Skin of body (tissue), 2 donors: Measurements from ENCODE around the gene ATP6V0B. TPM values are rescaled to one million over a fixed set of nuclear protein-coding genes. Genes with fewer than 3 reads are reported as not detected.

ENCODE experiments used
- DNase-seq: peaks from one replicate; lab custom pipeline; 2025; lab: John Stamatoyannopoulos, UW
- total RNA-seq: library from RNA; depleted of rRNA; stranded (reverse); fragments of >200 nt; gene quantifications from one replicate; pipeline ENCODE4 v1.2.3, GENCODE V29; 2014

The ATP6V0B gene
- total RNA-seq, 1 donor from 2014 or later = 58.6 TPM

DNA sequence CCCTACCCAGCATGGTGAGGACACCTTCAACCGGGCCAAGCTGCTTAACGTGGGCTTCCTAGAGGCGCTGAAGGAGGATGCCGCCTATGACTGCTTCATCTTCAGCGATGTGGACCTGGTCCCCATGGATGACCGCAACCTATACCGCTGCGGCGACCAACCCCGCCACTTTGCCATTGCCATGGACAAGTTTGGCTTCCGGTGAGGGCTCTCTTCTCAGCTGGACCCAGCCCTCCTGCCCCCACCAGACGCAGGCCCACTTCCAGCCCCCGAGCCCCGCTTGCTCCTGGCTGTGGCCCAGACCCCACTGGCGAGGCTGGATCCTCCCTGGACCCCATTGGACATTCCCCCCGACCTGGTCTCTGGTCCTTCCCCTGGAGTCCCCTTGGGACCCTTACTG lies 10.1 kb downstream of the ATP6V0B start:
- DNase-seq = no peak

GRCh38 chr1:43985984-43986595 lies 11.3 kb downstream of the ATP6V0B start:
- no peak for DNase-seq

GRCh38 chr1:43986712-43987111 lies 12.0 kb downstream of the ATP6V0B start:
- DNase-seq = no peak

DNA sequence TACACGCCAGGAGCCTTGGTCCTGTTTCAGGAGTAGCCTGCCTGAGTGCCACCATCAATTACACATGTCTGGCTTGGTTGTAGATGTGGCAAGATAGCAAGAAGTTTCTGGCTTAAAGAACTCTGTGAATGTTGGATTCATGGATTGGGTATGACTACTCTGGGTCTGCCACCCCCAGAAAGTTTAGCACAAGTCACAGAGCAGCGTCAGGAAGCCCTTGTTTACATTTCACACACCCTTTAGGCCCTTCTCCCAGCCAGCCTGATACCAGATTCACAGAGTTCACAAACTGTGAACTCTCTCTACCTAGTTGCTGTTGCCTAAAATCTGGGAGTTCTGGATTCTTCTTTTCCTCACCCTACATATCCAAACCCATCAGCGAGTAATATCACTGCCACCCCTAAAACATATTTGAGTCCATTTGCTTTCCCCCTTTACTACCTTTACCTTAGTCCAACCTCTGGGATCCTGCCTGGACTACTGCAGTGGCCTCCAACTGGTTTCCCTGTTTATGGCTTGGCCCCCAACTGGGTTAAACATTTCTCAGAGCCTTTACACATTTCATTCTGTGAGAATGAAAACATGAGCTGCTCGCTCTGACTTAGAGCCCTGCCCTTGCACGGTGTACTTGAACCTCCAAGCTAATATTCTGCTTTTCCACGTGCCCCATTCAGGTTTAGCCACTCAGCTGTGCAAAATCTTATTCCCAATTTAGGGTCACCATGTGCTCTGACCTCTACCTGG lies 12.6 kb downstream of the ATP6V0B start:
- DNase-seq = no peak

- no peak for DNase-seq
Measured at GRCh38 chr1:43990271-43991199, 15.8 kb downstream of the ATP6V0B start.

DNA sequence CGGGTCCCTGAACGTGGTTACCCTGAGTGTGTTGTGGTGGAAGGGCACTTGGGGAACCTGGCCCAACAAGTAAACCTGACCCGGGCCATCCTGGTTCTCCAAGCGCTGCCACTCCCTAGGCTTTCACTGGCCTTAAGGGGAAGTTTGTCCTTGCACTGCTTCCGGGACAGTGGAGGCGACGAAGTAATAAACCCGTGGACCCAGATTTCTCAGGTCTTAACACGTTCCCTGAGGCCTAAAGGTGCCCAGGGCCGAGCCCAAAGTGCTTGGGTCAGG lies 16.4 kb downstream of the ATP6V0B start:
- no peak for DNase-seq

DNA sequence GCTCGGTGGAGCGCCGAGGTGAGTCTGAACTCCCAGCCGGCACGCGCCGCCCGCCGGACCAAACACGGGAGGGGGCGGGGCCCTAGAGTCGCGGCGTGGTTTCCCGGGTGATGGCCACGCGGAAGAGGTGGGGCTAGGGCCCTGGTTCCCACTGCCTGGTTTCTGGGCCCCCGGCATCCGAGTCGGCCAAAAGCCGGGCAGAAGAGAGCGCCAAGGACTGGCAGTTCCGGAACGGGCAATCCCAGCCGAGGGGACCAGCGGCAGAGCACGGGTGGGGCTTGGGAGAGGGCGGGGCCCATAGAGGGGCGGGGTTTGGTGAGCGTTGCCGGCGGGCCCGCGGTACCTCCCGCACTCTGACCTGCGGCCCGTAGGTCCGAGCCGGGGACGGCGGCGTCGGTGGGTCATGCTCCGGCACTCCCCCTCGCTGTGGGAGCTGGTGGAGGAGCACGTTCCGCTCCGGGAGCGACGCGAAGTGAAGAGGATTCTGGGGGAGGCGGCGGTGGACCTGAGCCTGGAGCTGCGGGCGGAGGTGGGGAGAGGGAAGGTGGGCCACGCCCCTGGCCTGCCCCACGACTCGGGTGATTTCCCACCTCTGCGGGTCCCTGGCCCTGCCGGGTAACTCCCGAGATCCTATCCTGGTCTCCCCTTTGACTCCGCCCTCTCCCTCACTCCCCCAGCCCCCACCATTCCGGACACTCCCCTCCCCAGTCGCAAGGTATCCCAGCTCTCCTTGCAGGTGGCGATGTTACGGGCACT lies 16.9 kb downstream of the ATP6V0B start, which contains the start of gene CCDC24:
Gene CCDC24, plus strand, starts transcription at position 124 of the 756 bp plus-strand sequence. Its CDS starts 280 bp downstream, at position 404.
- no peak for DNase-seq

DNA sequence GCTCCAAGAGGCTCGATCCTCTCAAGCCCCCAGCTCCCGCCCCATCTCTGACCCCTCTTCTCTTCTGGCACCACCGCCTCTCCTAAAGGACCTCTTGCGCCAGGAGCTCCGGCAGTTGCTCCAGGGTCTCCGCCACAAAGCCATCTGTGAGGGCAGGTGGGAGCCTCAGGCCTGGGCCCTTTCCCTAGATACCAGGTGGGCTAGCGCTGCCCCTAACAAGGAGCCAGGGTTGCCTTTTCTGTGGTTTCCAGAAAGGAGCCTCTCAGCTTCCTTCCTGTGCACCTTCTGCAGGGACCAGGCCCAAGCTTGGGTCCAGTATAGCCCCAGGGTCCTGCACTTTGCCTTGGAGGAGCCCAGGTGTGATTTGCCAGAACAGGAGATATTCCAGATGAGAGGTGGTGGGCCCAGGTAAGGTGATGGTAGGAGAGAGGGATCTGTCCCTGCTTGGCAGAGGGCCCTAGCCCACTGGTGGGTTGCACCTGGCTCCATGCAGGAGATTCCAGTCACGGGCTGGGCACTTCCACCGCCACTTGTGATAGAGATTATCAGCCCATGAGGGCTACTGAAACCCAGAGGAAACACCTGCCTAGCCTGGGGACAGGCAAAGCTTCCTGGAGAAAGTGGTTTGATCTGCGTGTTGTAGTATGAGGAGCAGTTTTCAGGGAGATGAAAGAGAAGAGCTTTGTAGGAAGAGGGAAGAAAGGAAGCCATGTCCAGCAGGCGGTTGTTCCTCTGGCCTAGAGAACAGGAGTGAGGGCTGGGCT lies 17.7 kb downstream of the ATP6V0B start:
- no peak for DNase-seq

GRCh38 chr1:43993206-43993914 lies 18.6 kb downstream of the ATP6V0B start:
- no peak for DNase-seq

- DNase-seq = no peak
Measured at GRCh38 chr1:43994071-43994470, 19.3 kb downstream of the ATP6V0B start.

DNA sequence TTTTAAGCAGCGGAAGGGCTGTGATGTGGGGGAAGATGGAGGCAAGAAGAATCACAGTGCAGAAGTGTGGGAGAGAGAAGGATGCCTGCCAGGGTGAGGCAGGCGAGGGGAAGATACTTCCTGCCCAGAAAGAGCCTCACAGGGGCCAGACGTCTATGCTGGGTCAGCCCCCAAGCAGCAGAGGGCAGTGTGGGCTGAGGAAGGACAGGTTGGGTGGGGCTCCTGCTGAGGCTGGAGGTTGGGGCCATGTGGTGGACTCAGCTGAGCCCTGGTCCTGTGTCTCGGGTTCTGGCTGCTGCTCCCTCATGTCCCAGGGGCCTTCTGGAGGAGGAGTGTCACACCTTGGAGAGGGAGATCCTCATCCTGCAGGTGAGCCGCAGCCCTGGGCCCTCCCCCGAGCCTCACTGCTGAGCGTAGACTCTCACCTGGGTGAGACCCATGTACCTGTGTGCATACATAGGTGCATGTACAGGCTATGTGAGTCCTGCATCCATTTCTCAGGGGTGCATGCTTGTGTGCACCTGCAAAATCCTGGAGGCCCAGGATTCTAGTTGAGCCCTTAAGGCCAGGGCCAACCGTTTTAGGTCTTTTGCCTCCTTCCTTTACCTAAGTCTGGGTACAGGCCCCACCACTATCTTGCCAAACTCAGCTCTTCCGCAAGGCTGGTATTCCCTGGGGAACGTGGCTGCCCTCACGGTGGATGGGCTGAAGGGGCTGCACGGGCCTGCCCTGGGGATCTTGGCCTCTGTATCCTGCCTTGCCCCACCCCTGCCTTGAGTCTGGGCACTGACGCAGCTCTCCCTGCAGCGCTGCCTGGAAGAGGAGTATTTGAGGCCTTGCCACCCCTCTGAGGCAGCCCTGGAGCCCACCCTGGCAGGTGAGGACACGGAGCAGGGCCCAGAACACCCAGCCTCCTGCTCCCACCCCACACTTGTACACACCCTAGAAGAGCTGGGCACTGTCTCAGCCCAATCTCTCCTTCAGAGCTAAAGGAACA lies 20.3 kb downstream of the ATP6V0B start:
- DNase-seq = no peak

DNA sequence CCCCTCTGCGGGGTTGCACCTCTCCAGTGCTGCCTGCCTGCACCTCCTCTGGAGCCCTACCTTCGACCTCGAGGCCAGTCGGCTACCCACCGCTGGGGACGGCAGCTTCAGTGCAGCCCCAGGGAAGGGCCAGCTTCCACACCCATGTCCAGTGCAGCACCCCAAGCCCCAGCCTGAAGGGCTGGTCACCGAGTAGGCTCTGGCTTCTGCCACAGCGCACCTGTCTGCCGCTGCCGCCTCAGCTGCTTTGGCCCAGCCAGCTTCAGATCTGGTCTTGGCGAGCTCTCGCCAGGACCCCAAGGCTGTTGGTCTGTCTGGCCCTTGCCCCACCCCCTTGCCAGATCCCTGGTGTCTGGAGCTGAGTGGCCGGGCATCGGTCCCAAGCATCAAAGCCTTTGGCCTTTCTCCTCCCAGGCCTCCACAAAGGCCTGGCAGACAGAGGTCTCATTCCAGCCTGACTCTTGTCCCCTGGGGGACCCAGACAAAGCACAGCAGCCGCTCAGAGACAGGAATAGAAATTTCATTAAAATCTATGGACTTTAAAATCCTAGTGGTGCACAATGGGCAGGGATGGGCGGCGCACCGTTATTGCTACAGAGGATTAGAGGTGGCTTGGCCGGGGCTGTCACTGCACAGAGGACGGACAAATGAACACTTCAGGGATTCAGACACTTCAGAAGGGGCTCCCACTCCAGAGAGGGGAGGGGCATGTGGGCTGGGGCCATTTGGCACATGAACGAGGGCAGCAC lies 21.4 kb downstream of the ATP6V0B start:
- no peak for DNase-seq

GRCh38 chr1:43996733-43997115 lies 22.0 kb downstream of the ATP6V0B start:
- DNase-seq = no peak

GRCh38 chr1:43997295-43997999 lies 22.7 kb downstream of the ATP6V0B start:
- DNase-seq = no peak

- no peak for DNase-seq
Measured at GRCh38 chr1:43998000-43998378, 23.2 kb downstream of the ATP6V0B start.

GRCh38 chr1:43999455-43999854 lies 24.7 kb downstream of the ATP6V0B start:
- no peak for DNase-seq

GRCh38 chr1:44000122-44000665 lies 25.4 kb downstream of the ATP6V0B start:
- no peak for DNase-seq
